Measurements from ENCODE around the gene MAPKAP1.

The MAPKAP1 gene

GRCh38 chr9:125515983-125516940, 190.7 kb downstream of the MAPKAP1 start:
- no peak for DNase-seq (ENCODE audit: low read depth in 4 of 4, low spot score in 1 of 4)

DNA sequence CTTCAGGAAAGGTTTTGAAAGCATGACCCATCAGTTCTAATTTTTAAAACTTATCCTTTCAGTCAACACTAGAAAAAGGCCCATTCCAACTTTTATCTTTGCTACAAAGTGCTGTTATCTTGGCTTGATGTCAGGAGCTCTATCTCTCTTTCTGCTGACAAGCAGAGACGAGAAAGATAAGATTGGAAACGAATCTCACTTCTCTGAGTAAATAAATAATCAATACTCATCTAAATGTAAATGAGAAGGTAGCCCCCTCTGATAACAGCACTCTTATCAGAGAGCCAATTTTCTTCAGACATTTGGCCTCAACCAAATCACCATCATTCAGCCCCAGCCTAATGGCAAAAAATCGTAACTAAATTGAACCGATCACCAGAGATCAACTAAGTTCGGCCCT, 191.7 kb downstream of the MAPKAP1 start:
- DNase-seq (ENCODE audit: low read depth in 4 of 4, low spot score in 1 of 4) = no peak

- DNase-seq (ENCODE audit: low read depth in 4 of 4, low spot score in 1 of 4) = no peak
Observed at GRCh38 chr9:125514468-125514867, 192.5 kb downstream of the MAPKAP1 start.

GRCh38 chr9:125513668-125514413, 193.2 kb downstream of the MAPKAP1 start:
- peak in 2 of 4 experiments; percentile 17 to 21 for DNase-seq (ENCODE audit: low read depth in 4 of 4, low spot score in 1 of 4)

DNA sequence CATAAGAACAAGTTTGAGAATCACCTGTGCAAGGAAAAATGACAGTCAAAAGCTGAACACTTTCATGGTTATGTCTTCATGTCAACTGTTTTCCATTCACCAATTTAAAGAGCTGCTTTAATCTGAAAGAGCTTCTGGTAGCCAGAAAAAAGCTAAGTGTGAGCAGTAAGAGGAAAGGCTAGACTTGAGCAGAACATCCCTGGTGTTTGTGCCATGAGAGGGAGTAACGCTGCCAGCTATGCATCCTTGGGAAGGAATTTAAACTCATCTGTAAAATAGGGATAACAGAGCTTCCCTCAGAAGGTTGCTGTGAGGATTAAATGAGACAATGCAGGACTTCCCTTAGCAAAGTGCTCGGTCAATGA, 193.7 kb downstream of the MAPKAP1 start:
- DNase-seq (ENCODE audit: low read depth in 4 of 4, low spot score in 1 of 4) = no peak

GRCh38 chr9:125511789-125512660, 195.0 kb downstream of the MAPKAP1 start:
- no peak for DNase-seq (ENCODE audit: low read depth in 4 of 4, low spot score in 1 of 4)

GRCh38 chr9:125510980-125511379, 196.0 kb downstream of the MAPKAP1 start:
- DNase-seq (ENCODE audit: low read depth in 4 of 4, low spot score in 1 of 4) = no peak

DNA sequence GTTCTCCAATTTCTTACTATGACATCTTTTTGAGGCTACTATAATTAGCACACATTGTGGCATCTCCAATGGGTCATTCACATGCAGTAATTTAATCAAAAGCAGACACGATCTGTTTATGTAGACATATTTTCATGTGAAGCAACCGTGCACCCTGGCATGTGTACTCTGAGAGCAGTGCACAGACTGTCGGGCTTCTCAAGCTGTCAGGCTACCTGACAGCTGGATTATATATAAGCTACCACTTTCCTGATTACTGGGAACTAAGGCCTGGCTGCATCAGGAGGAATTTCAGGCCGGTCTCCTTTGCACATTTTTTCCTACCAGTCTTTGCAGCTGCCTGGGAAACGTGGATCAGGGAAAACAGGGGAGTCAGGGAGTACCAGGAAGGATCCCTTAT, 197.5 kb downstream of the MAPKAP1 start:
- DNase-seq (ENCODE audit: low read depth in 4 of 4, low spot score in 1 of 4) = no peak

GRCh38 chr9:125508249-125508648, 198.8 kb downstream of the MAPKAP1 start:
- no peak for DNase-seq (ENCODE audit: low read depth in 4 of 4, low spot score in 1 of 4)

- no peak for DNase-seq (ENCODE audit: low read depth in 4 of 4, low spot score in 1 of 4)
Observed at GRCh38 chr9:125507226-125507625, 199.8 kb downstream of the MAPKAP1 start.

GRCh38 chr9:125505988-125506438, 201.0 kb downstream of the MAPKAP1 start:
- no peak for DNase-seq (ENCODE audit: low read depth in 4 of 4, low spot score in 1 of 4)

- no peak for DNase-seq (ENCODE audit: low read depth in 4 of 4, low spot score in 1 of 4)
Observed at GRCh38 chr9:125504616-125505015, 202.4 kb downstream of the MAPKAP1 start.

- no peak for DNase-seq (ENCODE audit: low read depth in 4 of 4, low spot score in 1 of 4)
Observed at GRCh38 chr9:125497906-125498305, 209.1 kb downstream of the MAPKAP1 start.

- DNase-seq (ENCODE audit: low read depth in 4 of 4, low spot score in 1 of 4) = no peak
Observed at GRCh38 chr9:125497478-125497877, 209.5 kb downstream of the MAPKAP1 start.

- DNase-seq (ENCODE audit: low read depth in 4 of 4, low spot score in 1 of 4) = no peak
Observed at GRCh38 chr9:125496313-125496834, 210.6 kb downstream of the MAPKAP1 start.

DNA sequence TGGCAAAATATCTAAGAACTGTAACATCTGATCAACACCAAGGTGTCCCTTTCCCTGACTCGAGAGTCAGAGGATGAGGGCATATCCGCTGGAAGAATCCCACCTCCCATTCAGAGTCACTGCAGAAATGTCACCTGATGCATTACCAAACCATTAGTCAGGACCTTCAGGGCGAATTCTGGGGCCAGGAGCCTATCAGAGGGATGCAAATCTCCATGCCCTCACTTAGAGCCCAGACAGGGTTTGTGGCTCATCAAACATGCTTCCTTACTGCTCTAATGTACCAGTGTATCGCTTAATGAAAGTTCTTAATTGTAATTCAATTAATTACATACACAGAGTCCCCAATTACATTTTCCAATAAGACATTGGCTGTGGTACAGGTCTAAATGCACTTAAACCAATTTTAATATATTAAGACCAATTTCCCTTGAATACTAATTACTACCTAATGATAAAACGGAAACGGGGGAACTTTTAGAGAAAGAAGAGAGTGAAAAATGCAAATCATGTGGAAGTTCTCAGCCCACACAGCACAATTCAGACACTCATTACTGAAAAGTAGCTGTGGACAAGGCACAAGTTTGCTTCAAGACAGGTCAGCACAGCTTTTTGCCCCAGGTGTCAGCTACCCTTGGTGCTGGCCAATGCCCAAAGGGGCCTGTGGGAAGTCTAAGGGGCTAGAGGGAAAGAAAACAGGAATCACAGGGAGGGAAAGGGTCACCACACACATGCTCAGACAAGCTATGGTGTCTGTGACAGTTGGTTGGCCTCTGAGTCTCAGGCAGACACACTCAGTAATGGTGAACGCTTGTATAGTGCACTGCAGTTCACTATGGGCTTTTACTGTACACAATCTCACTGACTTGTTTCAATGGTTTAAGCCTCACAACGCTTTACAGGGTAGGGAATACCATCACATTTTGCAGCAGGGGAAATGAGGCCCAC, 211.6 kb downstream of the MAPKAP1 start:
- DNase-seq (ENCODE audit: low read depth in 4 of 4, low spot score in 1 of 4) = no peak

DNA sequence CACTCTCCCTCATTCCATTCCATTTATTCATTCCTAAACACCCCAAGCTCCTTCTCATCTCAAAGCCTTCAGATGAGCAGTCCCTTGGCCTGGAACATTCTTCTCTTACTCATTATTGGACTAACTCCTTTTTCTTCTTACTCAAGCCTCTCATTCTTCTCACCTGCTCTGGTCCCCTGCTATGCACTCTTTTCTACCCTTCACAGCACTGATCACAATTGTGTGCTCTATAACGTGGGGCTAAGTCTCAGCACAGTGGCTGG, 212.4 kb downstream of the MAPKAP1 start:
- no peak for DNase-seq (ENCODE audit: low read depth in 4 of 4, low spot score in 1 of 4)

- no peak for DNase-seq (ENCODE audit: low read depth in 4 of 4, low spot score in 1 of 4)
Observed at GRCh38 chr9:125493881-125494652, 212.9 kb downstream of the MAPKAP1 start.

GRCh38 chr9:125493384-125493783, 213.6 kb downstream of the MAPKAP1 start:
- no peak for DNase-seq (ENCODE audit: low read depth in 4 of 4, low spot score in 1 of 4)

Measured in stimulated activated CD4-positive, alpha-beta T cell treated with anti-CD3 and anti-CD28 coated beads, Interleukin-1b, Interleukin-23, amount 100 ng/mL, for 24 hours (primary cell).